PC-9 (cell line): Measurements from ENCODE around the gene BAIAP3. TPM values are rescaled to one million over a fixed set of nuclear protein-coding genes. Genes with fewer than 3 reads are reported as not detected.

Experiments used
- BruUV-seq: library from RNA; stranded (reverse); fragments of 400-500 nt; replicated peaks from 2 replicates; lab custom pipeline; 2021; lab: Mats Ljungman, UMichigan
- CTCF ChIA-PET: fragments of 300-600 bp; sonication (Branson Sonifier 250); formaldehyde crosslinking; loops from one replicate; lab custom pipeline; 2022; ENCODE audit warnings: antibody characterized with exemption; lab: Charles Lee
- POLR2A ChIA-PET: fragments of 300-600 bp; sonication (Branson Sonifier 250); formaldehyde crosslinking; loops from one replicate; lab custom pipeline; 2022; ENCODE audit warnings: antibody characterized with exemption; ENCODE audit not compliant: unreplicated experiment; lab: Charles Lee
- DNase-seq, 2 experiments: peaks; one replicate each; pipeline versions ENCODE4 v3.0.0 to v3.0.0-alpha.2; 2015 to 2022; ENCODE audit warnings: mixed read lengths in 1 of 2
- H2AFZ ChIP-seq: fragments of 200-600 bp; sonication (generic); 2 replicates; pipeline ENCODE4 v1.8.1; 2017; ENCODE audit warnings: antibody characterized with exemption
- H3F3A ChIP-seq: fragments of 200-600 bp; sonication (generic); 2 replicates; pipeline ENCODE4 v1.8.1; 2017; ENCODE audit warnings: antibody characterized with exemption, mild to moderate bottlenecking, low read depth; ENCODE audit not compliant: insufficient read depth
- H3K27ac ChIP-seq: fragments of 200-600 bp; sonication (generic); 2 replicates; pipeline ENCODE4 v1.6.1; 2016; ENCODE audit warnings: mixed run types
- H3K27me3 ChIP-seq: fragments of 200-600 bp; sonication (generic); 2 replicates; pipeline ENCODE4 v1.6.1; 2016; ENCODE audit warnings: low read depth, mixed run types; ENCODE audit not compliant: insufficient read depth
- H3K36me3 ChIP-seq: fragments of 200-600 bp; sonication (generic); 2 replicates; pipeline ENCODE4 v1.6.1; 2016; ENCODE audit warnings: low read depth, mixed run types
- H3K4me1 ChIP-seq: fragments of 200-600 bp; sonication (generic); replicated peaks from 2 replicates; pipeline ENCODE4 v1.6.1; 2016; ENCODE audit warnings: mixed run types; ENCODE audit not compliant: insufficient read depth
- H3K4me2 ChIP-seq: fragments of 200-600 bp; sonication (generic); 2 replicates; pipeline ENCODE4 v1.6.1; 2017; ENCODE audit warnings: mixed run types
- H3K4me3 ChIP-seq: fragments of 200-600 bp; sonication (generic); 2 replicates; pipeline ENCODE4 v1.6.1; 2016; ENCODE audit warnings: mixed run types
- H3K79me2 ChIP-seq: fragments of 200-600 bp; sonication (generic); 2 replicates; pipeline ENCODE4 v1.6.1; 2017; ENCODE audit warnings: low read depth, mixed run types
- H3K9me2 ChIP-seq: fragments of 200-600 bp; sonication (generic); 2 replicates; pipeline ENCODE4 v1.8.1; 2017; ENCODE audit warnings: mild to moderate bottlenecking; ENCODE audit not compliant: insufficient read depth
- H3K9me3 ChIP-seq: fragments of 200-600 bp; sonication (generic); 2 replicates; pipeline ENCODE4 v1.8.1; 2016; ENCODE audit warnings: low read depth; ENCODE audit not compliant: insufficient read depth
- H4K20me1 ChIP-seq: fragments of 200-600 bp; sonication (generic); 2 replicates; pipeline ENCODE4 v1.8.1; 2017; ENCODE audit not compliant: insufficient read depth
- CTCF ChIP-seq: fragments of 200-600 bp; sonication (generic); conservative IDR thresholded peaks from 2 replicates; pipeline ENCODE4 v1.6.1; 2017; ENCODE audit warnings: mixed run types, antibody characterized with exemption, mild to moderate bottlenecking, moderate library complexity
- EZH2 ChIP-seq: fragments of 200-600 bp; sonication (generic); IDR thresholded peaks from 2 replicates; pipeline ENCODE4 v1.8.0; 2017; ENCODE audit warnings: antibody characterized with exemption, low read depth
- intact Hi-C: fragments of 100-400 bp; cut with micrococcal nuclease; formaldehyde crosslinking; loops from one replicate; pipeline ENCODE4 v1.10.0; 2022; ENCODE audit not compliant: unreplicated experiment
- total RNA-seq: library from RNA; stranded (reverse); gene quantifications from 2 replicates; pipeline ENCODE4 v1.2.3, GENCODE V29; 2021

Gene BAIAP3
- total RNA-seq, 1 experiment from 2014 or later: 35.0 TPM

- no TSS peak for BruUV-seq
- intact Hi-C loops: no loop called here
- Histone ChIP-seq H3K4me2 (no peak overlapping the region), H3K9me3 (no peaks in the 10 kb centered on the region), H4K20me1 (no peaks in the 10 kb centered on the region), H3K4me3 (no peak overlapping the region), H3F3A (no peaks in the 10 kb centered on the region; the same call in 1 of the 2 replicates), H3K27ac (no peak overlapping the region), H3K27me3 (no peaks in the 10 kb centered on the region), H3K36me3 (no peaks in the 10 kb centered on the region), H3K4me1 (no peaks in the 10 kb centered on the region), H2AFZ (no peak overlapping the region), H3K79me2 (no peaks in the 10 kb centered on the region), H3K9me2 (no peaks in the 10 kb centered on the region)
- ChIA-PET CTCF (no interaction called here), POLR2A (interaction anchor here (0.6 kb wide), 1 partner anchor 17 kb away, joined by 3 read pairs; no protein-coding TSS in a partner anchor)
- TF ChIP-seq EZH2: no peak
- TF ChIP-seq CTCF: no peak
- no peak for DNase-seq
Measured at GRCh38 chr16:1395444-1396031, 62.1 kb downstream of the BAIAP3 start.

- H4K20me1 ChIP-seq: no peaks in the 10 kb centered on the region
- BruUV-seq: no TSS peak
- intact Hi-C loops: no loop called here
Measured at GRCh38 chr16:1397779-1398178, 64.3 kb downstream of the BAIAP3 start.

GRCh38 chr16:1398351-1398750, 64.9 kb downstream of the BAIAP3 start:
- no peak for DNase-seq
- no peaks in the 10 kb centered on the region for H3K79me2 ChIP-seq
- H3K9me2 ChIP-seq: no peaks in the 10 kb centered on the region
- H3K27me3 ChIP-seq: no peaks in the 10 kb centered on the region
- ChIA-PET POLR2A (interaction anchor here (0.5 kb wide), 1 partner anchor 66 kb away, joined by 3 read pairs; no protein-coding TSS in a partner anchor), CTCF (no interaction called here)
- no peaks in the 10 kb centered on the region for H4K20me1 ChIP-seq
- BruUV-seq: no TSS peak
- no peak overlapping the region for H3K4me2 ChIP-seq
- no peaks in the 10 kb centered on the region for H3K4me1 ChIP-seq
- intact Hi-C loops: no loop called here
- no peak overlapping the region for H3K4me3 ChIP-seq
- H2AFZ ChIP-seq: no peak overlapping the region
- H3F3A ChIP-seq: no peaks in the 10 kb centered on the region; the same call in 1 of the 2 replicates
- TF ChIP-seq CTCF (no peak), EZH2 (no peak)
- H3K9me3 ChIP-seq: no peaks in the 10 kb centered on the region
- H3K27ac ChIP-seq: no peak overlapping the region
- no peaks in the 10 kb centered on the region for H3K36me3 ChIP-seq

More at GRCh38 chr16:1397779-1398178, 64.3 kb downstream of the BAIAP3 start:
- Histone ChIP-seq H3K79me2 (no peaks in the 10 kb centered on the region), H3K4me1 (no peaks in the 10 kb centered on the region), H3F3A (no peaks in the 10 kb centered on the region; the same call in 1 of the 2 replicates), H3K4me2 (no peak overlapping the region), H3K27me3 (no peaks in the 10 kb centered on the region), H2AFZ (no peak overlapping the region), H3K27ac (no peak overlapping the region), H3K36me3 (no peaks in the 10 kb centered on the region), H3K9me3 (no peaks in the 10 kb centered on the region), H3K9me2 (no peaks in the 10 kb centered on the region), H3K4me3 (no peak overlapping the region)
- ChIA-PET CTCF (no interaction called here), POLR2A (no interaction called here)
- no peak for DNase-seq
- TF ChIP-seq CTCF (no peak), EZH2 (no peak)

Other genes with a start within 250 kb of the BAIAP3 start
- gene C1QTNF8, start 237.4 kb upstream of the BAIAP3 start, total RNA-seq: not detected in 2 replicates
- gene CACNA1H, start 180.5 kb upstream of the BAIAP3 start, total RNA-seq: 0.08 TPM in 1 of 2 replicates, not detected in the other
- not detected in 2 replicates for gene TPSG1, start 108.4 kb upstream of the BAIAP3 start, total RNA-seq
- not detected in 2 replicates for gene TPSB2, start 103.5 kb upstream of the BAIAP3 start, total RNA-seq
- gene TPSAB1, start 92.9 kb upstream of the BAIAP3 start, total RNA-seq: not detected in 2 replicates
- gene TPSD1, start 77.6 kb upstream of the BAIAP3 start, total RNA-seq: not detected in 2 replicates
- 218 and 271 TPM in 2 replicates for gene UBE2I, start 24.0 kb upstream of the BAIAP3 start, total RNA-seq
- 69.5 and 108 TPM in 2 replicates for gene TSR3, start 18.2 kb downstream of the BAIAP3 start, total RNA-seq
- 40.6 and 50.7 TPM in 2 replicates for gene GNPTG, start 18.3 kb downstream of the BAIAP3 start, total RNA-seq
- gene UNKL, start 81.1 kb downstream of the BAIAP3 start, total RNA-seq: 111 and 112 TPM in 2 replicates
- 21.7 and 27.5 TPM in 2 replicates for gene UQCC4, start 87.1 kb downstream of the BAIAP3 start, total RNA-seq
- not detected in 2 replicates for gene PERCC1, start 97.4 kb downstream of the BAIAP3 start, total RNA-seq
- 2.4 and 2.8 TPM in 2 replicates for gene CCDC154, start 110.9 kb downstream of the BAIAP3 start, total RNA-seq
- gene CLCN7, start 141.4 kb downstream of the BAIAP3 start, total RNA-seq: 110 and 111 TPM in 2 replicates
- gene PTX4, start 155.3 kb downstream of the BAIAP3 start, total RNA-seq: 0.39 TPM in 1 of 2 replicates, not detected in the other
- 56.0 and 67.6 TPM in 2 replicates for gene TELO2, start 159.7 kb downstream of the BAIAP3 start, total RNA-seq
- not detected in 2 replicates for gene TMEM204, start 200.0 kb downstream of the BAIAP3 start, total RNA-seq